HG02840 (cell line): ENCODE results near the gene TBC1D8.
"Not testable (repeated sequence)": the region's sequence is repeated elsewhere in the genome, so short reads cannot be mapped to it uniquely, and the experiment has no call there.

Source experiments
- ATAC-seq: cut with Tn5 transposase; IDR thresholded peaks from one replicate; pipeline ENCODE4 v1.9.1; 2021; ENCODE audit warnings: mild to moderate bottlenecking, moderate library complexity, moderate number of reproducible peaks; ENCODE audit not compliant: unreplicated experiment, low FRiP score

Gene TBC1D8

DNA sequence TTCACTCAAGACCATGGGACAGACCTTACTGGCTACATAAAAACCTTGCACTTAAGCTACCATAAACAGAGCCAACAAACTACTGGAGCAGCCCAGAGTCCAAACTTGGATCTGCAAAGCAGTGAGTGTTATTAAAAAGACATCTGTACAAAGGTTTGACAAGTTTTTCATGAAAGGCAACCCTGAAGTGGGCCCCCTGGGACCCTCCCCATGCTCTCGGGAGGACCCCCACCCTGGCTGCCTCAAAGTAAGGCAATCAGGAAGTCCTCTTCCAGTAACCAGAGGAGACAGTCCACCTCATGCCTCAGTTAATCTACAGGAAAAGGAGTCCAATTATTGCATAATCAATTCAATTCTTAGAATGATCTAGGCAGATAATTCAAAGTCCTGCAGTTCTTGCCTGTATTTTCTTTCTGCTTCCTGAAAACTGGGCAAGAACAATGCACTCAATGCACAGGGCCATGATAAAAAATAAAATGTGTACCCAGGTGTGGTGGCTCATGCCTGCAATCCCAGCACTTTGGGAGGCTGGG lies 69.7 kb downstream of the TBC1D8 start:
- no peak for ATAC-seq

DNA sequence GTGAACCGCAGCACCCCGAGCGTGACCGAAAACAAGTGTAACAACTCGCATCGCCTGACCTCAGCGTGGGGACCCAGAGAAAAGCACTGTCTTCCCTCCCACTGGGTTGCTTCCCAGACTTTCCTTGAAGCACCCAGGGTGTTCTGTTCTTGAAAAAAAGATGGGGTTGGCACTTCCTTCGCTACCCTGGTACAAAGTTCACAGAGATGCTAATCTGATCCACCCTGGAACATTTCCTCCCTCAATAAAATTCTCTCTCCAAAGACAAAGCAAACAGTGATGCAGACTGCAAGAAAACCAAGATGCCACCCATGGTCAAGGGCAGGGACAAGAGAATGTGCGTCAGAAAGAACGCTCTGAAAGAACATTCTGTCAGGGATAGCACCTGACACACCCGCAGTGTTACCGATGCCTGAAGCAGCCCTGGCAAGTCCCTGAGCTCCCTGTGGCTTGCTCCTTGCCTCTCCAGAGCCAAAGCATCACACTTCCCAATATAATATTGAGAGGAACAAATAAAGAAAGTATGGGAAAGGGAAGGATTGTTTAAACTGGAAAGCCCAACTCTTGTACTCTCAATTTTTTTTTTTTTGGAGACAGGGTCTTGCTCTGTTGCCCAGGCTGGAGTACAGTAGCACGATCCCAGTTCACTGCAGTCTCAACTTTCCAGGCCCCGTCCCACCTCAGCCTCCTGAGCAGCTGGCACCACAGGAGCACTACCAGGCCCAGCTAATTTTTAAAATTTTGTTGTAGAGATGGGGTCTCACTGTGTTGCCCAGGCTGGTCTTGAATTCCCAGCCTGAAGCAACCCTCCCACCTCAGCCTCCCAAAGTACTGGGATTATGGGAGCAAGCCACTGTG lies 70.7 kb downstream of the TBC1D8 start:
- ATAC-seq = no peak

DNA sequence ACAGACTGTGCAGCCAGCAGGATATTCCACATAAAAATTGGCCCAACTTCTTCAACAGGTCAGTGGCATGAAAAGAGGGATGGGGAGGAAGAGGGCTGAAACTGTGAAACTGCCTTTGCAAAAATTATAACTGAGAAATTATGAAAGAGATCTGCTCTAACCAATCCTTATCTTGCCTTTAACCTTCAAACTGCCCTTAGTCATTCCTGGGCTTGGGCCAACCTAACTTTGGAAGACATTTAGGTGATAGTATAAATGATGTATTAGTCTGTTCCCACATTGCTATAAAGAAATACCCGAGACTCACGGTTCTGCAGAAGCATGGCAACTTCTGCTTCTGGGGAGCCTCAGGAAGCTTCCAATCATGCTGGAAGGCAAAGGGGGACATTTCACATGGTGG lies 74.6 kb downstream of the TBC1D8 start:
- no peak for ATAC-seq

DNA sequence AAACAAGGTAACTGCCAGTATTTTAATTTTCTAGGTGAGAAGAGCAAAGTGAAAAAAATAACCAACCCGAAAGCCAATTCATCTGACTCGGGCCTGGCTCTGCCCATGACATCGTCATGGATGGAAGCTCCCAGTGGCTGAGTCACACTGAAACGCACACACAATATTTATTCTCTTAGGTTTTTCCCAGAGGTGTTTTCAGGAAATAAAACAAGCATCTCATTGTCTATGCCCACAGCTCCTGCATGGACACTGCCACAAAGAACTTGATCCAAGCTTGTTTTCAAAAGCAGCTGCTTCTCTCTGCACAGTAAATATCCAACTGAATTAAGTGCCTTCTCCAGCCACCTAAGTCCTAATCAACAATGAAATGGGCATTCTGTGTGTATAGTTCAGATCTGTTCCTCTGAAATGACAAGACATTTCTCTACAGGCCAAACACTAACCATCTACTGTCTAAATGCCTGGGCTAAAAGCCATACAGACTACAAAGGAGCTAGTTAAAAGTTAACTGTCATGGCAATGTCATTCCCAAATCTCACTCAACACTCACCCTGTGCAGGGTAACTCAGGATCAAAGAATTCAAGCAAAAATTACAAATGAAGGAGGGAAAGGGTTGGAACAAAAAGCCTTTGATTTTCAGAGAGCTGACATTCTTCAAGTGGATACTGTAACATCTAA lies 86.2 kb downstream of the TBC1D8 start:
- no peak for ATAC-seq

DNA sequence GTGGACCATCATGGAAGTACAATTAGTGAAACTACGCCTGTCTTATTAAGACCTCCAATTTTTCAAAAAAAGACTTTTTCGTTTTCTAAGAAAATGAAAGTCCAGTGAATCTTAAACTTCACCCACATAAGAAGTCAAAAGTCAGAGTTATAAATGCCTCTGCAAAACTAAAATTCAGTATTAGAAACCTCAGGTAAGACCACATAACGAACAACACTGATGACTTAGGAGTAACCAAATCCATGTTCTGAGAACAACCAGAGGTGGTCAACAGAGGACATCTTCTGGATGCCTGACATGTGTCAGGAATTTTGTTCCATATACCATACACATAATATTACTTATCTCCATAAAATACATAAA lies 86.7 kb downstream of the TBC1D8 start:
- no peak for ATAC-seq

GRCh38 chr2:101064125-101064502 lies 87.1 kb downstream of the TBC1D8 start:
- no peak for ATAC-seq

DNA sequence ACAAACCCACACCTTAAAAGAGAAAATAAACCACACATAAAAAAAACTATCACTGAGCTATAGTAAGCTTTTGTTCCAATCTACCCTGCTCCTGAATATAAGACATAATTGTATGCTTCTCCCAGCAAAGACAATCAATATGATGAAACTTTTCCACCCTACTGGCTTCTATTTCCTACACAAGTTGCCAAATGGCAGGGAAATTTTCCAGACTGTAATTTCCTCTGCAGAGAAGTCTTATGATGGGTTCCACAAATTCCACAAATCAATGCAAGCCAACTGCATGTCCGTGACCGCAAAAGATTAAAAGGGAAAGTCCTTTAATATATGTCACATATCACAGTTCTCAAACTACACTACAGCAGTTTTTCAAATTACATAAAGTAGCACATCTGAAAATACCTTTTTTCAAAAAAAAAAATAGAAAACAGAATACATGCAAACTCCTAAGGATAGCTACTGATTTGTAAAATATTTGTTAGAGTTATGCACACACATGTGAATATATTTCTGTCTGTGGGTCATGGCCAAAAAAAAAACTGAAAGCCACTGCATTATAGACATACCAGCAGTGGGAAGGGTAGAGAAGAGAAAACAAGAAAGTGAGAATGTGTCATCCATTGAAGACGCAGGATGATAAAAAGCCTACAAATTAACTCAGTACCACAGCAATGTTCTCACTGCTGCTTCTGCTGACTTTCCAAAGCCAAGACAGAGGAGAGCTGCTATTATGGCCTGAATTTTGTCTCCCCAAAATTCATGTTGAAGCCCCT lies 87.6 kb downstream of the TBC1D8 start:
- no peak for ATAC-seq

- ATAC-seq = no peak
Observed at GRCh38 chr2:101058386-101058785, 92.8 kb downstream of the TBC1D8 start.

GRCh38 chr2:101057051-101057933 lies 93.9 kb downstream of the TBC1D8 start:
- no peak for ATAC-seq

DNA sequence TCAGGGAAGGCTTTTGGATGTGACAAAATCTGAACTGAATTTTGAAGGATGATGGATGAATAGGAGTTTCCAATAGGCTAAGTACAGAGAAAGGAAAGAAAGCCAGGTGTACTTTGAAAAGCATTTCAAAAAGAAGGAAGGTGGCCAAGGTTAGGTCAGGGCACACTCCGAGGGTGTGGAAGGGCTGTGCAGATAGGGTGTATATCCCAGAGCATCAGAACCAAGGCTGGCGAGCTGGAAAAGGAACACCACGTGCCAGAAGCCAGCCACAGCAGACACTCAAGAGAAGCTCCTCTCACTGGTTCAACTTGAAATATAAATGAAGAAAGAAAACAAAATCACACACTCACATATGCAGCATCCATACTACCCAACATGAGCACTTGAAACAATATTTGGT lies 98.1 kb downstream of the TBC1D8 start:
- ATAC-seq = no peak

DNA sequence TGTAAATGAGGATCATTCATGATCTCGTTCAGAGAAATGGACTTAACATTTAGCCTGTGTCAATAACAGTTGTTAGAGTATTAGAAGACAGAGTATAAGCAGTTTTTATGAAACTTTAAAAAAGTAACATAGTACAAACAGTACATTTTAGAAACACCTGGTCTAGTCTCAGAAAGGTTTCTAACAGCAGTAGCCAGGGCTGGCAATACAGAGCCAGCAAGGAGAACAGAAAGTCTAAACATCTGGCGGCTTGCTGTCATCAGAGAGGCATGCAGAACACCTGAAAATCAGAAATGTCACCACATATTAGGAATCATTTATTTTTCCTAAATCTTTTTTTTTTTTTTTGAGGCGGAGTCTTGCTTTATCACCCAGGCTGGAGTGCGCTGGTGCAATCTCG lies 99.0 kb downstream of the TBC1D8 start:
- ATAC-seq = no peak

DNA sequence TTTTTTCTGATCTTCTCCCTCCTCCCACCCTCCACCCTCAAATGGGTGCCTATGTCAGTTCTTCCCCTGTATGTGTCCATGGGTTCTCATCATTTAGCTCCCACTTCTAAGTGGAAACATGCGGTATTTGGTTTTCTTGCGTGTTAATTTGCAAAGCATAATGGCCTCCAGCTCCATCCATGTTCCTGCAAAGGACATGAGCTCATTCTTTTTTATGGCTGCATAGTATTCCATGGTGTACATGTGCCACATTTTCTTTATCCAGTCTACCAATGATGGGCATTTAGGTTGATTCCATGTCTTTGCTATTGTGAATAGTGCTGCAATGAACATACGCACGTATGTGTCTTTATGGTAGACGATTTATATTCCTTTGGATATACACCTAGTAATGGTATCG lies 100.3 kb downstream of the TBC1D8 start:
- ATAC-seq = not testable (repeated sequence)

- no peak for ATAC-seq
Observed at GRCh38 chr2:101048756-101049155, 102.4 kb downstream of the TBC1D8 start.

- no peak for ATAC-seq
Observed at GRCh38 chr2:101047774-101048173, 103.4 kb downstream of the TBC1D8 start.

DNA sequence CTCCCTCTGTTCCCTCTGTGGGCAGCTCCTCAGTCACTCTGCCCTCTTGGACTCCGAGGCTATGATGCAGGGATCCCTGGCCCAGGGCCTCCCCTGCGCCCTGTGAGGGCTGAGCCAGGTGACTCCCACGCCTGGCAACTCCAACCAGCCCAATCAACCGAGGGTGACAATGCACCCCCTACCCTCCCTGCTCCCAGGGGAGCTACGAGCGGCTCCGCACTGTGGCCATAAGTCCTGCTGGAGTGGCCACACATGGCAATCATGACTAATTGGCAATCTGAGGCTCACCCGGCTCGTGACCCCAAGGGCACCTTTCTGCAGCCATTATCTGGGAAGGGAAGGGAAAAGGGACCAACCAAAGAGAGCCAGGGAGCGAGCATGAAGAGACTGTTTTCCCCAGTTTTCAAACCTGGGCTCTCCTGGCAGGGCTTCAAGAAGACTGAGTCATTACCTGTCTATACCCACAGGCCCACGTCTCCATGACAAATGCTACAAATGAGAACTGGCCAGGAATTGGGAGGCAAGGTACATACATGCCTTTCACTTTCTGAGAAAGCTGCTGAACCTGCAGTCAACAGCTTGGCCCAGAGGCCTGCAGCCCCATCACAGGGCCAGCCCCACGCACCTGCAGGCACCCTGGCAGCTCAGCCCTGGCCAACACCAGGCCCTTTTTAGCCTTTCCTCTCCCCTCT lies 104.0 kb downstream of the TBC1D8 start:
- ATAC-seq = no peak

DNA sequence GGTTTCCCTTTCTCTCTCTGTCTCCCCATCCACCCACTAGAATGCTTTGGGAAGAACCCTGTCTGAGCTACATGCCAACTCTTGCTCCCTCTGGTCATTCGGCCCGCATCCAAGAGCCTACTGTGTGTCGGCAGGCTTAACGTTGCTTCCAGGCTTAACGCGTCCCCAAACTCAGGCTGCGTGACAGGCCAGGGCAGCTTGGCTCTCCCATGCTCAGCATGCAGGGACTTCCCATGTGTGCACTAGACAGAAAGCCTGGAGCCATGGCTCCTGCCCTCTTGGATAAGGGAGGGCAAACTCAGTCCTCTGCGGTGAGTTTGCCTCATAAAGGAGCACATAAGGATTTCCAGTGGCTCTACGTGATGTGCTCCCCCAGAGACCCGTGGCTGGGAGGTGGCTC lies 105.9 kb downstream of the TBC1D8 start:
- no peak for ATAC-seq

- ATAC-seq = no peak
Observed at GRCh38 chr2:101041413-101041812, 109.8 kb downstream of the TBC1D8 start.

DNA sequence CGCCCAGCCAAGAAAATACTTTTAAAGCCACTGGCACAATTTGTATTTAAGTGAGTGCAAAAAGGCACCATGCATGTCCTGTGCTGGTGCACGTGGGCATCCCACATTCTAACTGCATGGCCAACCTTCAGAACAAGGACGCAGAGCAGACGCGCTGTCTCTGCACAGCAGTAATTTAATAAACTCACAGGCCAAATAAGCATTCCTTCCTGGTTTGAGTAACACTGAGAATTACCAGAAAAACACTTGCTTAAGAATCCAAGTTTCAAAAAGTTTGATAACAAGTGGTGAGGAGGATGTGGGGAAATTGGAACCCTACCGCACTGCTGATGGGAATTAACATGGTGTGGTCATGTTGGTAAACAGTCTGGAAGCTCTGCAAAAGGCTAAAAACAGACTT lies 110.4 kb downstream of the TBC1D8 start:
- no peak for ATAC-seq

GRCh38 chr2:101040072-101040471 lies 111.1 kb downstream of the TBC1D8 start:
- ATAC-seq = no peak
